RWPE1 (cell line): ENCODE measurements around the gene WNT6.
A peak's percentile ranks its signal among the peaks of the same experiment; 100 is the strongest.

Source experiments
- CTCF ChIA-PET: fragments of 350-600 bp; sonication (Branson Sonifier 250); formaldehyde crosslinking; extraction: SDS; loops from one replicate; lab custom pipeline; 2021; lab: Yijun Ruan, JAX
- POLR2A ChIA-PET: fragments of 400-600 bp; formaldehyde crosslinking; extraction: SDS; loops from one replicate; lab custom pipeline; 2020; ENCODE audit warnings: antibody characterized with exemption; ENCODE audit not compliant: low non-redundant PET; lab: Yijun Ruan, JAX
- DNase-seq: peaks from one replicate; pipeline ENCODE4 v3.0.0; 2012; ENCODE audit warnings: low spot score
- H3K27ac ChIP-seq: fragments of 450-650 bp; 2 replicates; pipeline ENCODE4 v1.5.1; 2017
- CTCF ChIP-seq: fragments of 450-650 bp; conservative IDR thresholded peaks from 2 replicates; pipeline ENCODE4 v1.5.1; 2017; ENCODE audit warnings: low read depth, mild to moderate bottlenecking

Gene WNT6

DNA sequence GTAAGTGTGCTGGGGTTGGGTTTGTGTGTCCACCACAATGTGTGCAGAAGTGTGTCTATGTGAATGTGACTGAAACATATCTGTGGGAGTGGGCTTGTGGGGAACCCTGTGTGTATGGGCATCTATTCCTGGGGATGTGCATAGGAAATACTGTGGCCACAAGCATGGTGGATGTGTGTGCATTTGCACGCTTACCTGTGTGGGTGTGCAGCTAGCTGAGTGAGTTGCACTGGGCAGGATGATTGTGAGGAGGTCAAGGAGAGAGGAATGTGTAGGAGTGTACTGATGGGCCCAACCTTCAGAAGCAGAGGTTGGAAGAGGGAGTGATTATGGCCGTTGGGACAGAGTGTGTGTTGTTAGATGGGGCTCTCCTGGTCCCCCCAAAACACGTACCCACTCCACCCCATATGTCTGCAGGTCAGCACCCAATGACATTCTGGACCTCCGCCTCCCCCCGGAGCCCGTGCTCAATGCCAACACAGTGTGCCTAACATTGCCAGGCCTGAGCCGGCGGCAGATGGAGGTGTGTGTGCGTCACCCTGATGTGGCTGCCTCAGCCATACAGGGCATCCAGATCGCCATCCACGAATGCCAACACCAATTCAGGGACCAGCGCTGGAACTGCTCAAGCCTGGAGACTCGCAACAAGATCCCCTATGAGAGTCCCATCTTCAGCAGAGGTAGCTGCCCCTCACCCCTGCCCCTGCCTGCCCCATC is 22.3 kb downstream of the WNT6 start:
- DNase-seq, result no peak
- CTCF ChIA-PET, result interaction anchor here (15.9 kb wide), 1 partner anchor 13 kb away, joined by 413 read pairs; no protein-coding TSS in a partner anchor
- peak overlapping the region; percentile 87 for H3K27ac ChIP-seq
- POLR2A ChIA-PET, result no interaction called here
- TF ChIP-seq CTCF, result no peak

GRCh38 chr2:218882461-218882816 is 22.8 kb downstream of the WNT6 start:
- peak overlapping the region; percentile 87 for H3K27ac ChIP-seq
- no peak for DNase-seq
- CTCF ChIA-PET, result interaction anchor here (15.9 kb wide), 1 partner anchor 12 kb away, joined by 413 read pairs; no protein-coding TSS in a partner anchor
- POLR2A ChIA-PET, result no interaction called here
- no peak for TF ChIP-seq CTCF

GRCh38 chr2:218882866-218883366 is 23.3 kb downstream of the WNT6 start:
- peak; percentile 71 for DNase-seq
- POLR2A ChIA-PET, result no interaction called here
- H3K27ac ChIP-seq, result peak overlapping the region; percentile 87
- CTCF ChIA-PET, result interaction anchor here (15.9 kb wide), 1 partner anchor 12 kb away, joined by 413 read pairs; no protein-coding TSS in a partner anchor
- no peak for TF ChIP-seq CTCF

DNA sequence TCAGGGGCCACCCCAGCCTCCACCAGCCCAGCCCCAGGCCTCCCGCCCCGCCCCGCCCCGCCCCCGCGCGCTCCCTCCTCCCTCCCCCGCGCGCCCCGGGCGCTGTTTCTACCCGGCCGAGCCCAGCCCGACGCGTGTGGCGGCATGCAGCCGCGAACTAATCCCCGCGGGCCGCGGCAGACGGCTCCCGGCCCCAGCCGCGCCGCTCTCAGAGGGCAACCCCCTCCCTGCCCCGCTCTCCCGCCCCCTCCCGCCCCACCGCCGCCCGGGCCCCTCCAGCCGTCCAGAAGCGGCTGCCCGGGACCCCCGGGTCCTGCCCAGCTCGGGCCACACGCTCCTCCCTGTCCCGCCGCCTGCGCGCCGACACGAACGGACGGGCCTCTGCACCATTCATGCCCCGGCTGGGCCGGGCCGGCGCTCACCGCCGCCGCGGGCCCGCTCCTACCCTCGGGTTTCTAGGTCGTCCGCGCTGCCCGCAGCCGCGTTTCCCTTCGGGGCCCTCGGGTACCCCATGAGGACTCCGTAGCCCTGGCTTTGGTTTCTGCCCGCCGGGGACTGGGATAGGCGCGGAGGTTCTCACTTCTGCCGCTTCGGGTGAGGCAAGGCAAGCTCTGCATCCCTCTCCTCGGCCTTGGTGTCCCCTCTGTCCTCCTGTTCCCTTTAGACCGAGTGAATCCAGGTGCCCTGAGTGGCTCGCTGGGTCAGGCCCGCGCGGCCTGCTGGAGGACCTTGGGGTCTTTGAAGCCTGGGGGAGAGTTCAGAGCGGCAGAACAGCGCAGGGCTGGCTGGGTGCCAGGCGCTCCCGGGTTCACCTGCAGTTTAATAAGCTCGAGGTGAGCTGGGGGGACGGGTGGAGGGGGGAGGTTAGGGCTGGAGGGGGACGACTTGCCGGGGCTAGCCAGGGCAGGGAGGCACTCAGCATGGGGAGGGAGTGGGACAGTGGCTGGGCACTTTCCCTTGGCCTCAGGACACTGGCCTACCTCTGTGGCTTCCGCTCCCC is 24.2 kb downstream of the WNT6 start:
- no peak for TF ChIP-seq CTCF
- CTCF ChIA-PET, result interaction anchor here (0.6 to 15.9 kb wide), 2 partner anchors 11 to 146 kb away, joined by 3 to 413 read pairs; no protein-coding TSS in a partner anchor
- POLR2A ChIA-PET, result no interaction called here
- peak; percentile 75 for DNase-seq
- peak overlapping the region; percentile 87 for H3K27ac ChIP-seq

- no peak for TF ChIP-seq CTCF
- CTCF ChIA-PET, result interaction anchor here (0.6 to 15.9 kb wide), 5 partner anchors 8 to 279 kb away, joined by 3 to 413 read pairs (median 3); no protein-coding TSS in a partner anchor
These were observed 24.9 kb downstream of the WNT6 start for GRCh38 chr2:218884519-218884918.

More at GRCh38 chr2:218884519-218884918, 24.9 kb downstream of the WNT6 start:
- no peak for DNase-seq
- H3K27ac ChIP-seq, result peak overlapping the region; percentile 87
- POLR2A ChIA-PET, result no interaction called here
